HCT116 (cell line): ENCODE data around the gene C19orf85. TPM values are rescaled to one million over a fixed set of nuclear protein-coding genes. Genes with fewer than 3 reads are reported as not detected.
A peak's percentile ranks its signal among the peaks of the same experiment; 100 is the strongest.

Experiments
- ATAC-seq: fragments of 200-7000 bp; cut with Tn5 transposase; 2 replicates; pipeline ENCODE4 v1.9.1; 2020; ENCODE audit warnings: mild to moderate bottlenecking, moderate library complexity
- BruUV-seq: library from RNA; stranded (reverse); fragments of 400-500 nt; replicated peaks from 2 replicates; lab custom pipeline; 2021; lab: Mats Ljungman, UMichigan
- CTCF ChIA-PET: fragments of 300-600 bp; sonication (Branson Sonifier 250); formaldehyde crosslinking; loops from one replicate; lab custom pipeline; 2021; ENCODE audit warnings: antibody characterized with exemption; lab: Charles Lee
- POLR2A ChIA-PET: fragments of 300-600, 350-600 bp; sonication (Branson Sonifier 250); formaldehyde crosslinking; loops from one replicate; lab custom pipeline; 2021; ENCODE audit warnings: antibody characterized with exemption; lab: Charles Lee
- RAD21 ChIA-PET, 2 experiments: fragments of 300-600 bp; sonication (Branson Sonifier 250); formaldehyde crosslinking; loops; one replicate each; lab custom pipeline; 2023; ENCODE audit warnings: low total read pairs in 2 of 2; ENCODE audit not compliant: uncharacterized antibody in 2 of 2, unreplicated experiment in 2 of 2, low non-redundant PET in 1 of 2; lab: Charles Lee
- DNase-seq: peaks from one replicate; pipeline ENCODE4 v3.0.0-alpha.2; 2010; ENCODE audit warnings: low read depth, low spot score
- H2AFZ ChIP-seq: fragments of 200-600 bp; shearing (Covaris generic), sonication (generic); 2 replicates; pipeline ENCODE4 v1.6.1; 2017; ENCODE audit warnings: low read depth, mixed run types, mixed read lengths, antibody characterized with exemption, low read length; ENCODE audit not compliant: poor library complexity, severe bottlenecking
- H3K27ac ChIP-seq: 2 replicates; pipeline ENCODE4 v1.5.1; 2012; ENCODE audit warnings: low read depth, low read length
- H3K27me3 ChIP-seq: fragments of 200-600 bp; sonication (generic); 2 replicates; pipeline ENCODE4 v1.6.1; 2016; ENCODE audit warnings: mixed run types, low read length, mixed read lengths; ENCODE audit not compliant: insufficient read depth
- H3K36me3 ChIP-seq, 2 experiments: fragments of 200-500 bp in 1 of 2; fragments of 200-600 bp in 1 of 2; sonication (Bioruptor generic) in 1 of 2; sonication (generic) in 1 of 2; 2 replicates each; pipeline versions ENCODE4 v1.5.1 to v1.6.1; 2014 to 2016; ENCODE audit warnings: low read length in 2 of 2, inconsistent platforms in 1 of 2, mixed read lengths in 1 of 2, mixed run types in 1 of 2; ENCODE audit not compliant: insufficient read depth in 2 of 2, control insufficient read depth in 1 of 2
- H3K4me1 ChIP-seq, 2 experiments: fragments of 200-600 bp in 1 of 2; sonication (generic) in 1 of 2; 2 replicates each; pipeline versions ENCODE4 v1.5.1 to v1.6.1; 2012 to 2017; ENCODE audit warnings: low read length in 2 of 2, inconsistent platforms in 1 of 2, mild to moderate bottlenecking in 1 of 2, mixed read lengths in 1 of 2, mixed run types in 1 of 2, moderate library complexity in 1 of 2; ENCODE audit not compliant: insufficient read depth in 2 of 2, control insufficient read depth in 1 of 2
- H3K4me2 ChIP-seq: fragments of 200-600 bp; sonication (generic); 2 replicates; pipeline ENCODE4 v1.6.1; 2017; ENCODE audit warnings: mixed run types, low read length, mixed read lengths
- H3K4me3 ChIP-seq, 2 experiments: fragments of 200-600 bp in 1 of 2; sonication (generic) in 1 of 2; replicated peaks in 1 of 2; 2 replicates each; pipeline ENCODE4 v1.5.1; 2011 to 2016; ENCODE audit warnings: low read length in 2 of 2, control low read depth in 1 of 2, low read depth in 1 of 2, mild to moderate bottlenecking in 1 of 2, mixed read lengths in 1 of 2, mixed run types in 1 of 2
- H3K79me2 ChIP-seq: fragments of 200-600 bp; sonication (generic); 2 replicates; pipeline ENCODE4 v1.6.1; 2017; ENCODE audit warnings: mild to moderate bottlenecking, mixed run types, low read length, moderate library complexity, mixed read lengths; ENCODE audit not compliant: insufficient read depth
- H3K9ac ChIP-seq: fragments of 200-600 bp; sonication (generic); 2 replicates; pipeline ENCODE4 v1.6.1; 2016; ENCODE audit warnings: low read length, mixed read lengths
- H3K9me2 ChIP-seq: fragments of 200-600 bp; sonication (generic), shearing (Covaris generic); 2 replicates; pipeline ENCODE4 v1.6.1; 2017; ENCODE audit warnings: mixed run types, mild to moderate bottlenecking, moderate library complexity; ENCODE audit not compliant: insufficient read depth
- H3K9me3 ChIP-seq, 2 experiments: fragments of 200-500 bp in 1 of 2; fragments of 200-600 bp in 1 of 2; sonication (Bioruptor generic) in 1 of 2; sonication (generic) in 1 of 2; 2 replicates each; pipeline ENCODE4 v1.6.1; 2014 to 2017; ENCODE audit warnings: low read length in 2 of 2, mixed read lengths in 2 of 2, inconsistent platforms in 1 of 2, low read depth in 1 of 2, mild to moderate bottlenecking in 1 of 2, mixed run types in 1 of 2, moderate library complexity in 1 of 2; ENCODE audit not compliant: control insufficient read depth in 1 of 2, insufficient read depth in 1 of 2
- H4K20me1 ChIP-seq: fragments of 200-600 bp; sonication (generic), shearing (Covaris generic); 2 replicates; pipeline ENCODE4 v1.6.1; 2017; ENCODE audit warnings: mixed run types, mild to moderate bottlenecking, moderate library complexity; ENCODE audit not compliant: insufficient read depth
- CBX3 ChIP-seq: IDR thresholded peaks from 2 replicates; pipeline ENCODE4 v1.6.1; 2012; ENCODE audit warnings: low read depth
- CTCF ChIP-seq, 3 experiments: fragments of 200-600 bp in 1 of 3; sonication (generic) in 1 of 3; IDR thresholded peaks in 2 of 3; conservative IDR thresholded peaks in 1 of 3; 2 replicates each; pipeline ENCODE4 v1.5.1; 2012 to 2017; ENCODE audit warnings: low read depth in 2 of 3, low read length in 2 of 3, antibody characterized with exemption in 1 of 3, borderline replicate concordance in 1 of 3, control low read depth in 1 of 3, mild to moderate bottlenecking in 1 of 3, mixed read lengths in 1 of 3, mixed run types in 1 of 3, moderate library complexity in 1 of 3; ENCODE audit not compliant: insufficient read depth in 1 of 3
- EZH2 ChIP-seq: fragments of 200-600 bp; sonication (generic); IDR thresholded peaks from 2 replicates; pipeline ENCODE4 v1.6.1; 2017; ENCODE audit warnings: antibody characterized with exemption, mixed run types
- EZH2phosphoT487 ChIP-seq: fragments of 200-600 bp; IDR thresholded peaks from 2 replicates; pipeline ENCODE4 v1.6.1; 2018; ENCODE audit warnings: antibody characterized with exemption, borderline replicate concordance
- JUND ChIP-seq: IDR thresholded peaks from 2 replicates; pipeline ENCODE4 v1.6.1; 2012
- MAX ChIP-seq: IDR thresholded peaks from 2 replicates; pipeline ENCODE4 v1.6.1; 2012
- POLR2A ChIP-seq: IDR thresholded peaks from 2 replicates; pipeline ENCODE4 v1.7.0; 2011; ENCODE audit warnings: borderline replicate concordance; ENCODE audit not compliant: insufficient read depth, insufficient read length; ENCODE audit errors: extremely low read depth
- RAD21 ChIP-seq: IDR thresholded peaks from 2 replicates; pipeline ENCODE4 v1.6.1; 2012; ENCODE audit warnings: low read depth, mild to moderate bottlenecking
- SIN3A ChIP-seq: IDR thresholded peaks from 2 replicates; pipeline ENCODE4 v1.6.1; 2012; ENCODE audit warnings: low read depth
- SP1 ChIP-seq: IDR thresholded peaks from 2 replicates; pipeline ENCODE4 v1.6.1; 2012; ENCODE audit warnings: low read depth
- SRF ChIP-seq: IDR thresholded peaks from 2 replicates; pipeline ENCODE4 v1.6.1; 2012; ENCODE audit warnings: low read depth
- YY1 ChIP-seq: IDR thresholded peaks from 2 replicates; pipeline ENCODE4 v1.6.1; 2011; ENCODE audit warnings: low read length, low read depth, moderate library complexity, mild to moderate bottlenecking; ENCODE audit not compliant: insufficient replicate concordance; ENCODE audit errors: extremely low read depth
- ZFX ChIP-seq: fragments of 450-650 bp; IDR thresholded peaks from 2 replicates; pipeline ENCODE4 v1.6.1; 2017
- ZNF274 ChIP-seq: fragments of 200-500 bp; sonication (Bioruptor generic); IDR thresholded peaks from 2 replicates; pipeline ENCODE4 v1.6.1; 2014; ENCODE audit warnings: mild to moderate bottlenecking, low read depth, low read length, inconsistent platforms
- intact Hi-C: fragments of 100-400 bp; cut with micrococcal nuclease; formaldehyde crosslinking; loops from 2 replicates; pipeline ENCODE4 v1.10.0; 2022
- total RNA-seq: library from RNA; stranded (reverse); gene quantifications from one replicate; pipeline ENCODE4 v1.2.1, GENCODE V29; 2021; ENCODE audit not compliant: unreplicated experiment
- TF ChIP-seq, protein P1 (sequence below): IDR thresholded peaks from 2 replicates; pipeline ENCODE4 v1.6.1; 2011; ENCODE audit warnings: mild to moderate bottlenecking, low read length, moderate library complexity; ENCODE audit not compliant: insufficient replicate concordance; ENCODE audit errors: extremely low read depth
- TF ChIP-seq, protein P2 (sequence below): IDR thresholded peaks from 2 replicates; pipeline ENCODE4 v1.6.1; 2012

The C19orf85 gene
- total RNA-seq, 1 experiment from 2014 or later = 0.34 TPM

GRCh38 chr19:55441319-55441691 lies 23.2 kb downstream of the C19orf85 start:
- H3K4me3 ChIP-seq = no peak overlapping the region
- H3K9me2 ChIP-seq = no peaks in the 10 kb centered on the region
- H3K4me2 ChIP-seq = peak overlapping the region; percentile 40; the same call in 1 of the 2 replicates
- DNase-seq = no peak
- H2AFZ ChIP-seq = no peak overlapping the region
- ATAC-seq = no peak
- intact Hi-C loops = loop anchor here (10.0 kb wide), 1 partner anchor 227 kb away; no protein-coding TSS in a partner anchor
- peaks cover 0 to 10% of the 10 kb centered on the region in 2 experiments; a peak in 2 of 4 replicates for H3K4me1 ChIP-seq
- RAD21 ChIA-PET = no interaction called here
- H4K20me1 ChIP-seq = no peaks in the 10 kb centered on the region
- H3K27me3 ChIP-seq = peaks cover 19% of the 10 kb centered on the region; the same call in 1 of the 2 replicates
- CTCF ChIA-PET = no interaction called here
- POLR2A ChIA-PET = no interaction called here
- H3K79me2 ChIP-seq = no peaks in the 10 kb centered on the region
- H3K27ac ChIP-seq = no peak overlapping the region
- no TSS peak for BruUV-seq
- H3K9ac ChIP-seq = no peak overlapping the region
- no peaks in the 10 kb centered on the region for H3K9me3 ChIP-seq
- TF ChIP-seq ZNF274 (no peak), RAD21 (no peak), CBX3 (no peak), JUND (no peak), SRF (no peak), MAX (no peak), EZH2phosphoT487 (no peak), YY1 (no peak), SIN3A (no peak), ZFX (no peak), POLR2A (no peak), EZH2 (no peak), CTCF (IDR thresholded peaks at IDR 0.05 in 2 of 3, conservative IDR thresholded peaks at IDR 0.05 in 1 of 3; ENCODE audit: borderline replicate concordance in 1 of 3, insufficient read depth in 1 of 3, low read depth in 2 of 3, low read length in 2 of 3) (no peak), SP1 (no peak)
- TF ChIP-seq, protein P1, sequence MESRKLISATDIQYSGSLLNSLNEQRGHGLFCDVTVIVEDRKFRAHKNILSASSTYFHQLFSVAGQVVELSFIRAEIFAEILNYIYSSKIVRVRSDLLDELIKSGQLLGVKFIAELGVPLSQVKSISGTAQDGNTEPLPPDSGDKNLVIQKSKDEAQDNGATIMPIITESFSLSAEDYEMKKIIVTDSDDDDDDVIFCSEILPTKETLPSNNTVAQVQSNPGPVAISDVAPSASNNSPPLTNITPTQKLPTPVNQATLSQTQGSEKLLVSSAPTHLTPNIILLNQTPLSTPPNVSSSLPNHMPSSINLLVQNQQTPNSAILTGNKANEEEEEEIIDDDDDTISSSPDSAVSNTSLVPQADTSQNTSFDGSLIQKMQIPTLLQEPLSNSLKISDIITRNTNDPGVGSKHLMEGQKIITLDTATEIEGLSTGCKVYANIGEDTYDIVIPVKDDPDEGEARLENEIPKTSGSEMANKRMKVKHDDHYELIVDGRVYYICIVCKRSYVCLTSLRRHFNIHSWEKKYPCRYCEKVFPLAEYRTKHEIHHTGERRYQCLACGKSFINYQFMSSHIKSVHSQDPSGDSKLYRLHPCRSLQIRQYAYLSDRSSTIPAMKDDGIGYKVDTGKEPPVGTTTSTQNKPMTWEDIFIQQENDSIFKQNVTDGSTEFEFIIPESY = no peak
- TF ChIP-seq, protein P2, sequence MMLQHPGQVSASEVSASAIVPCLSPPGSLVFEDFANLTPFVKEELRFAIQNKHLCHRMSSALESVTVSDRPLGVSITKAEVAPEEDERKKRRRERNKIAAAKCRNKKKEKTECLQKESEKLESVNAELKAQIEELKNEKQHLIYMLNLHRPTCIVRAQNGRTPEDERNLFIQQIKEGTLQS = no peak
- TF ChIP-seq, all 23 proteins: peak for 0
- no peaks in the 10 kb centered on the region for H3K36me3 ChIP-seq
